ENCODE data around the gene ZSCAN2. TPM values are rescaled to one million over a fixed set of nuclear protein-coding genes. Genes with fewer than 3 reads are reported as not detected.
A peak's percentile ranks its signal among the peaks of the same experiment; 100 is the strongest.

The ZSCAN2 gene
- total RNA-seq, 4 donors from 2014 or later = 2.5 to 8.6 (median 5.3) TPM

GRCh38 chr15:84608707-84609284 is 8.0 kb downstream of the ZSCAN2 start:
- 57% methylated on average over 1 of the region's 1 CpG for WGBS
- no peak for DNase-seq (ENCODE audit: low spot score in 2 of 2)
- no peak for TF ChIP-seq CTCF (IDR thresholded peaks at IDR 0.05)
- TF ChIP-seq POLR2A (IDR thresholded peaks at IDR 0.05) = no peak
- no peak for TF ChIP-seq POLR2AphosphoS5 (IDR thresholded peaks at IDR 0.05)
- TF ChIP-seq EP300 (IDR thresholded peaks at IDR 0.05) = no peak
- H3K27me3 ChIP-seq = no peaks in the 10 kb centered on the region
- no peaks in the 10 kb centered on the region for H3K4me1 ChIP-seq
- H3K27ac ChIP-seq = no peak overlapping the region
- H3K4me3 ChIP-seq = no peak overlapping the region
- no peaks in the 10 kb centered on the region for H3K9me3 ChIP-seq
- peaks cover 16% of the 10 kb centered on the region for H3K36me3 ChIP-seq

- Histone ChIP-seq H3K27me3 (no peaks in the 10 kb centered on the region), H3K9me3 (no peaks in the 10 kb centered on the region), H3K4me3 (no peak overlapping the region), H3K4me1 (no peaks in the 10 kb centered on the region), H3K36me3 (peaks cover 12% of the 10 kb centered on the region), H3K27ac (no peak overlapping the region)
- 91% methylated on average over 11 of the region's 11 CpGs for WGBS
- TF ChIP-seq POLR2AphosphoS5 (IDR thresholded peaks at IDR 0.05) = no peak
- no peak for TF ChIP-seq EP300 (IDR thresholded peaks at IDR 0.05)
- TF ChIP-seq CTCF (IDR thresholded peaks at IDR 0.05) = no peak
- TF ChIP-seq POLR2A (IDR thresholded peaks at IDR 0.05) = no peak
- no peak for DNase-seq (ENCODE audit: low spot score in 2 of 2)
Measured at GRCh38 chr15:84609818-84610525, 9.2 kb downstream of the ZSCAN2 start.

- no peaks in the 10 kb centered on the region for H3K4me1 ChIP-seq
- TF ChIP-seq POLR2A (IDR thresholded peaks at IDR 0.05) (no peak), CTCF (IDR thresholded peaks at IDR 0.05) (no peak), POLR2AphosphoS5 (IDR thresholded peaks at IDR 0.05) (no peak), EP300 (IDR thresholded peaks at IDR 0.05) (no peak)
- no peak overlapping the region for H3K27ac ChIP-seq
- no peak overlapping the region for H3K4me3 ChIP-seq
- DNase-seq (ENCODE audit: low spot score in 2 of 2) = no peak
- peaks cover 10% of the 10 kb centered on the region for H3K36me3 ChIP-seq
- H3K27me3 ChIP-seq = no peaks in the 10 kb centered on the region
- 95% methylated on average over 7 of the region's 7 CpGs for WGBS
- no peaks in the 10 kb centered on the region for H3K9me3 ChIP-seq
Measured at GRCh38 chr15:84611631-84612030, 10.8 kb downstream of the ZSCAN2 start.

- Histone ChIP-seq H3K27me3 (no peaks in the 10 kb centered on the region), H3K4me3 (no peak overlapping the region), H3K27ac (no peak overlapping the region), H3K36me3 (peaks cover 7% of the 10 kb centered on the region), H3K9me3 (peaks cover 6% of the 10 kb centered on the region), H3K4me1 (no peaks in the 10 kb centered on the region)
- TF ChIP-seq POLR2AphosphoS5 (IDR thresholded peaks at IDR 0.05) (no peak), EP300 (IDR thresholded peaks at IDR 0.05) (no peak), CTCF (IDR thresholded peaks at IDR 0.05) (no peak), POLR2A (IDR thresholded peaks at IDR 0.05) (no peak)
- DNase-seq (ENCODE audit: low spot score in 2 of 2) = peak in 1 of 2 donors; percentile 11
- 82% methylated on average over 3 of the region's 3 CpGs for WGBS
Measured at GRCh38 chr15:84616235-84616634, 15.4 kb downstream of the ZSCAN2 start.

- no peaks in the 10 kb centered on the region for H3K27me3 ChIP-seq
- H3K27ac ChIP-seq = no peak overlapping the region
- WGBS = 96% methylated on average over 8 of the region's 8 CpGs
- DNase-seq (ENCODE audit: low spot score in 2 of 2) = no peak
- peaks cover 19% of the 10 kb centered on the region for H3K36me3 ChIP-seq
- H3K9me3 ChIP-seq = peaks cover 10% of the 10 kb centered on the region
- TF ChIP-seq POLR2AphosphoS5 (IDR thresholded peaks at IDR 0.05) = no peak
- TF ChIP-seq EP300 (IDR thresholded peaks at IDR 0.05) = no peak
- H3K4me1 ChIP-seq = no peaks in the 10 kb centered on the region
- no peak overlapping the region for H3K4me3 ChIP-seq
Measured at GRCh38 chr15:84620626-84621025, 19.8 kb downstream of the ZSCAN2 start.

All from suprapubic skin (tissue), 4 donors.